CD4-positive, alpha-beta T cell treated with Interleukin-6 for 4 hours (primary cell): Measurements from ENCODE around the gene TMC6.
"Not testable (repeated sequence)": the region's sequence is repeated elsewhere in the genome, so short reads cannot be mapped to it uniquely, and the experiment has no call there.

Experiments used
- DNase-seq: peaks from one replicate; pipeline ENCODE4 v3.0.0-alpha.2; 2020; ENCODE audit warnings: mixed read lengths

TMC6 gene

DNA sequence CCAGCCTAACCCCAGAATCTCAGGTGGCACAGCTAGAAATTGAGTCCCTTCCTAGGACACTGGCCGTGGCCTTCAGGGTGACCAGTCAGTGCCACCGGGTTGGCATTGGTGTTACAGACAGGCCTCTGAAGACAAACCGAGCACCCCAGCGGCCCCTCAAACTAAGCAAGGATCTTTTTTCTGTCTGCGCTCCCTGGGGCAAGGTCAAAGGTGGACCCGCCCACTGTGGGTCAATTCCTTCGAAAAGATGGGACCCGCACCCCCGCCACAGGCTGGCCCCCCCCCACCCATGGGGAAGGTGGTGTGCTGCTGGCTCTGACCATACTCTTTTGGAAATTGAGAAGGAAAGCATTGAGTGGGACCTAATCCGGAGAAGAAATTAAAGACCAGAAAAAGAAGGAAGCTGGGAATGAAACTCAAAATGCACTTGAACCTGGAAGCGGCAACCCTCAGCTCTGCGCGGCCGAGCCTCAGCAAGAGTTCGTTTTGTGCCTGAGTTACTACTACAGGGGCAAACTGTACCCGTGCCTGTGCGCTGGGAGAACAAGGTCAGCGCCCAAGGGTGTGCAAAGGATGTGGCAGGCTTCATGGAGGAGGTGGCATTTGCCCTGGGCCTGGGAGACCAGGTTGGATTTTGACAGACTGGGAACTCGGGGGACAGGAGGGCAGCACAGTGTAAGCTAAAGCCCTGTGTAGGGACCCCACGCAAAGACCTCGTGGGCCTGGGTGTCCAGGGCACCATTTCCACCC is 20.4 kb downstream of the TMC6 start:
- DNase-seq, result no peak

DNA sequence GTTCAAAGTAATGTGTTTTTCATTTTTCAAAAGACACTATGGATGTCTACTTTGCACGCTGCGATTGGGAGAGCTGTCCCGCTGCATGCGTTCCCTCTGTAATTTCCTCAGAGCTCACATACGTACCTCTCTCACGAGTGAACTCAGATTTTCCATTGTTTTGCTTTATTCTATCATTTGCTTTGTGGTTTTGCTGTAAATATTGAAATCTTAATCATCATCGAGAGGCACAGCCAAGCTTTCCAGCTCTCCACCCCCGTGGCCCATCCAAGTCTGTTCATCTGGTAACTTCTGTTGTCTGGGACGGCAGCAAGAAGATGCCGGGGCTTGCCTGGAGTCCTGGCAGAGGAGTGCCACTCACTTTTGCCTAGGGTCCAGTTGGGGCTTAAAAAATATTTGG is 21.1 kb downstream of the TMC6 start:
- DNase-seq, result no peak

DNA sequence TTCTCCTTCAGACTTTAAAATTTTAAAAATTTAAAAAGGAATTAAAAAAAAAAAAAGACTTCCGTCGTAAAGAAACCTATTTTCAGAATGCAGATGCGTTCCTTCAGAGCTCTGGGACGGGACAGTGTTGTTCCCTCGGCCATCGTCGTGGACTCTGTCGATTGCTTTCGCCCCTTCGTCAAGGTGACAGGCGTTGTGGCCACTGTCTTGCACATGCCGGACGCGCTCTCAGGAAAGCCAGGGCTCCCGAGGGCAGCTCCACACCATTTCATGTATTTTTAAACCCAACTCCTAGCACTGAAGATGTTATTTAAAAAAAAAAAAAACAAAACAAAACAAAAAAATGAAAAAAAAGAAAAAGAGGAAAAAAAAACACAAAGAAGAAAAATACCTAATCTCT is 22.3 kb downstream of the TMC6 start:
- no peak for DNase-seq

DNA sequence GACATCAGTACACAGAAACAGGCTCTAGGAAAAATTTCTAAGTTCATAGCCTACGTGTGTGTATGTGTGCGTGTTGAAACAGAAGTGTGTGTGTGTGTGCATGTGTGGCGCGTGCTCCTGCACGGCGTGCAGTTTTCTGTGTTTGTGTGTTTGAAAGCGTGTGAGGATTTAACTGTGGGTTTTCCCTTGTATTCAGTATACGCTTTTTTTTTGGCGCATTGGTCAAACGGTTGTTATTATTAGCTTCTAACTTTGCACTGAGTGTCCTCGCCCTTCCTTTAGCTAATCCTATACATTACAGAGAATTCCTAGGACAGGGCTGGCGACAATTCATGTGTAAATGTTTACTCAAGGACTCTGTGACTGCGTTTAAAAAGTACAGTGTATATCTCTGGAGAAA is 23.0 kb downstream of the TMC6 start:
- DNase-seq, result no peak

DNA sequence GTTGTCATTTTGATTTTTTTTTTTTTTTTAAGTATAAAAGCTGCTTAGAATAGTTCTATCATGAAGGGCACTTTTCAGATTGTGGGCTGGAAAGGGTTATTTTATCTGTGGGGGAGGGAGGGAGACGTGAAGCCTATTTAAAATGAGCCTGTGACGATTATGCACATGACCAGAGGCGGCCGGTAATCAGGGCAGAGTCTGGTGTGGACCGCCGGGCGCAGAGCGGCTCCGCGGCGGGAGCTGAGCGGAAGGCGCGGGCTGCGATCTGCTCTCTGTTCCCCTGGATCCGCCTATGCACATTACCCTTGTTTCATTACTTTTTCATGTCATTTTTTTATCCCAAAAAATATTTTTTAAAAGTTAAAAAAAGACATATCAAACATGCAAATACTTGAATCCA is 23.5 kb downstream of the TMC6 start:
- no peak for DNase-seq

DNA sequence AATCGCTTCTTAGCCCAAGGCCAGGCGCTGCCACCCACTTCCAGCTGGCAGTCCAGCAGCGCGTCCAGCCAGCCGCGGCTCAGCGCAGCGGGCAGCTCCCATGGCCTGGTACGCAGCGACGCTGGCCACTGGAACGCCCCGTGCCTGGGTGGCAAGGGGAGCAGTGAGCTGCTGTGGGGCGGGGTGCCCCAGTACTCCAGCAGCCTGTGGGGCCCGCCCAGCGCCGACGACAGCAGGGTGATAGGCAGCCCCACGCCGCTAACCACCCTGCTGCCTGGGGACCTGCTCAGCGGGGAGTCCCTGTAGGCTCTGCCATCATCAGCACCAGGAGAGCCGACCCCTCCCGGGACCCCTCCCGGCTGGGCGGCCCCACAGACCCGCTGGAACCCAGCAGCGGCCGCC is 24.0 kb downstream of the TMC6 start:
- no peak for DNase-seq

DNA sequence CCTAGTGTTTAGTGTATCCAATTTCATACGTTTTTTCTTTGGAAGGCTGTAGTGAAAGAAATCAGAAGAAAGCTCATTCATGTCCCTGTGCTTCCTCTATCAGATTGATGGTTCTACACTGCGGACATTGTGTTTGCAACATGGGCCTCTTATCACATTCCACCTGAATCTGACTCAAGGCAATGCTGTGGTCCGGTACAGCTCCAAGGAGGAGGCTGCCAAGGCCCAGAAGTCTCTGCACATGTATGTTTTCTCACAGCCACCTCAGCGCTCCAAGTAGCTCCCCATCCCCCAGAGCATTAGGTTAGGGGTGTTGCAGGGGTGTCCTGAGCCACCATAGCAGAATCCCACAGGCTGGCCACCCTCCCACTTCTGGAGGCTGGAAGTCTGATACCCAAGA is 25.2 kb downstream of the TMC6 start:
- no peak for DNase-seq

DNA sequence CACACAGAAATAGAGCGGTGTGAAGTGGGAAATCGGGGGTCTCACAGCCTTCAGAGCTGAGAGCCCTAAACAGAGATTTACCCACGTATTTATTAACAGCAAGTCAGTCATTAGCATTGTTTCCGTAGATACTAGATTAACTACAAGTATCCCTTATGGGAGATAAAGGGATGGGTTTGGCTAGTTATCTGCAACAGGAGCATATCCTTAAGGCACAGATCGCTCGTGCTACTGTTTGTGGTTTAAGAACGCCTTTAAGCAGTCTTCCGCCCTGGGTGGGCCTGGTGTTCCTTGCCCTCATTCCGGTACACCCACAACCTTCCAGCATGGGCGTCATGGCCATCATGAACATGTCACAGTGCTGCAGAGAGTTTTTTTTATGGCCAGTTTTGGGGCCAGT is 27.0 kb downstream of the TMC6 start:
- DNase-seq, result no peak

DNA sequence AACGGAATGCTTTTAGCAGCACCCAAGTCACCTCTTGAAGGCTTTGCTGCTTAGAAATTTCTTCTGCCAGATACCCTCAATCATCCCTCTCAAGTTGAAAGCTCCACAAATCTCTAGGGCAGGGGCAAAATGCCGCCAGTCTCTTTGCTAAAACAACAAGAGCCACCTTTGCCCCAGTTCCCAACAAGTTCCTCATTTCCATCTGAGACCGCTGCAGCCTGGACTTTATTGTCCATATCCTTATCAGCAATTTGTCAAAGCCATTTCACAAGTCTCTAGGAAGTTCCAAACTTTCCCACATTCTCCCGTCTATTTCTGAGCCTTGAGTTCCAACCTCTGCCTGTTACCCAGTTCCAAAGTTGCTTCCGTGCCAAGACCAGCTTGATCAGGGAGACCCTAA is 27.4 kb downstream of the TMC6 start:
- no peak for DNase-seq

DNA sequence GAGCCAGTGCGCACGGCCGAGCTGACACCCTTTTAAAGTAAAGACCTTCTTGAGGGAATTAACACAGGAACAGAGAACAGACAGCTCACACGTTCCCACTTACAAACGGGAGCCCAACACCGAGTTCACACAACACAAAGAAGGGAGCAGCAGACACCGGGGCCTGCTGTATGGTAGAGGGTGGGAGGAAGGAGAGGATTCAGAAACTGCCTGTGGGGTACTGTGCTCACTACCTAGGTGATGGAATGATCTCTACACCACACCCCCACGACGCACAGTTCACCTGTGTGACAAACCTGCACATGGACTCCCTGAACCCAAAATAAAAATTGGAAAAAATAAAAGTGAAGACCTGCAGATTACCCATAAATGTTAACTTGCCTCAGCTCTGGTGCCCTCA is 32.5 kb downstream of the TMC6 start:
- DNase-seq, result no peak

DNA sequence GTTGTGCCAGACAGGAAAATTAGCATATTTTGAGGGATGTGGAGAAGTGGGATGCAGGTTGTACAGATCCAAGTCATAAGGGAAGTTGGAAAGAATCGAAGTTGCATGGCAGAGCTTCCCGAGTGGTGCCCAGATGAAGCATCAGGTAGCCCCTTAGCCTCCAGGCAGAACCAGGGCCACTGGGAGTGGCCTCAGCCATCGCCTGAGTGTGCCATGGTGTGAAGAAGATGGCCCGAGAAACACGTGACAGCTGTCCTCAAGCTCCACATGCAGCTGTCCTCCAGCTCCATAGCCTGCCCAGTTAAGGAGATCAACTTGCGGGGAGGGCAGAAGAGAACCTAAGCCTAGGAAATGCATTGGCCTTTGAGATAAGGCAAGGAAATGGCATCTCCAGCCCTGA is 33.5 kb downstream of the TMC6 start:
- DNase-seq, result no peak

DNA sequence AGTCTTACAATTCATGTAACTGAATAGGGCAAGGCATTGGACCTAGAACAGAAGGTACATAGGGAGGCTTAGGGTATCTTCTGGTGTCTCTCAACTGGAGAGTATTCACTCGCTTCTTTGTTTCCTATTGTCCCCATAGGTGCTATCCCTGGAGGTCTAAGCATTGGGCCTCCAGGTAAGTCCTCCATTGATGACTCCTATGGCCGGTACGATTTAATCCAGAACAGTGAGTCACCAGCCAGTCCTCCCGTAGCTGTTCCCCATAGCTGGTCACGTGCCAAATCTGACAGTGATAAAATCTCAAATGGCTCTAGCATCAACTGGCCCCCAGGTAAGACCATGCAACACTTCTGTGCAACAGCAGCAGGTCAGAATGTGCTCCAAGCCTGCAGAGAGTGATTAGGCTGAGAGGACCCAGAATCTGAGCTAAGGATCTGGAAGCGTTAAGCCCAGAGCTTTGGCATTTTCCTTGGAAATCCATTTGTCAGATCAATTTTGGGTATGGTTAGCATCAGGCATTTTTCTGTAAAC is 35.7 kb downstream of the TMC6 start:
- no peak for DNase-seq

DNA sequence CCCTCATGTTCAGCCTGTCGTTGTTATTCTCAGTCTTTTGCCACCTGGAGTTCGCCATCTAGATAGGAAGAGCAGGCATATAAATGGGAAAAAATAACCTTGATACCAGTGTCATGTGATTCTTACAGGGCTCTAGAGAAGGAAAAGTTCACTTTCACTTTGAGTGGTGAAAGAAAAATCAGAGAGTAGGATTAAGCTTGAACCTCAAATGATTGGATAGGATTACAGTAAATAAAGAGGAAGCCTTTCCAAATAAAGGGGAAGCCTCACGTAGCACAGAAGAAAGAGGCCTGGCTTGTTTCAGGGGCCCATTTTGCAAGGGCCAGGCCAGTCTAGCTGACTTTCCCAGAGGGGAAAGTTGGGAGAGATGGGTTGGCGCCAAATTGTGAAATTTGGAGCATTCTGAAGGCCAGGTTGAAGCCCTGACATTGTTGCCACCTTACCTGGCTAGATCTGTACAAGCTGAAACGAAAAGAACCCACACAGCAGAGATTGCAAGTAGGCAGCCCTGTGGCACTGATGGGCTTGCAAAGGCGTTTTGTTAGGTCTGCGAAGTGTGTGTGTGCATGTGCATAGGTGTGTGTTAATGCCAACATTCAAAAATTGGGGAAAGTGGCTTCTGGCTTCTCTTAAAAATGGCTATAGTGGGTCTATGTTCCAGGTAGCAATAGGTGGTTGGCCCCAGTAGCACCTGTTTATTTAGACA is 38.8 kb downstream of the TMC6 start:
- no peak for DNase-seq

DNA sequence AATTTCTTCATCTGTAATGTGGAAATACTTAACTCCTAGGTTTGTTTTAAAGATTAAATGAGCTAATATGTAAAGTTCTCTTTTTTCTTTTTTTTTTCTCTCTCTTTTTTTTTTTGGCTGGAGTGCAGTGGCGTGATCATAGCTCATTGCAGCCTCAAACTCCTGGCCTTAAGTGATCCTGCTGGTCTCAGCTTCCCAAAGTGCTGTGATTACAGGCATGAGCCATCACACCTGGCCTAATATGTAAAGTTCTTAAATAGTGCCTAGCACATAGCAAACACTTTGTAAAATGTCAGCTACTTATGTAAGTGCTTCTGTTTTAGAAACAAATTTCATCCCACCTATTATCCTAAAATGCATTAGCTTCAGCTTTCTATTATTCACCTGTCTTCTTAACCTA is 40.0 kb downstream of the TMC6 start:
- no peak for DNase-seq

DNA sequence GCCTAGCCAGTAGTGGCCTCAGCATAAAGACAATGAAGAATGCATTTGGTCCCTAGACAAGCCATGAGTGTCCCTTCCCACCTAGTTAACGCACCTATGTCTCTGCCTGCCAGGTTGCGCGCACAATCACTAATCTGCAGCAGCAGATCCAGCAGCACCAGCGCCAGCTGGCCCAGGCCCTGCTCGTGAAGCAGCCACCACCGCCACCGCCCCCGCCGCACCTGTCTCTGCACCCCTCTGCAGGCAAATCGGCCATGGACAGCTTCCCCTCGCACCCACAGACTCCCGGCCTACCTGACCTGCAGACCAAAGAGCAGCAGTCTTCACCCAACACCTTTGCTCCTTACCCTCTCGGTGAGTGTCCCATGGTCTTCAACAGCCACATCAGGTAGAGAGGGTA is 41.8 kb downstream of the TMC6 start:
- DNase-seq, result no peak

DNA sequence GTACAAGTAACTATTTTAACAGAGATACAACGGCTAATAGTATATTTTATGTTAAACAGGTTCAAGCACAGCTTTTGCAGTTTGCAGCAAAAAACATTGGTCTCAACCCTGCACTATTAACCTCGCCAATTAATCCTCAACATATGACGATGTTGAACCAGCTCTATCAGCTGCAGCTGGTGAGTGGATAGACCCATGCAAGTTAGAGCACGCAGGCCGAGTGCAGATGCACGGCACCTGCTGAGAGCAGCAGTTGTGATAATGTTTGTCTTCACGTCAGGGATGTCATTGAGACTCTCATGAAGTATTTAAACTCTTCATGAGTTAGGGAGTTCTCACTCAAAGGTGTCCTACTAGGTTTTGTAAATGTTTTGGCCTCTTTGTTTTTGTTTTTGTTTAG is 45.6 kb downstream of the TMC6 start:
- DNase-seq, result no peak

DNA sequence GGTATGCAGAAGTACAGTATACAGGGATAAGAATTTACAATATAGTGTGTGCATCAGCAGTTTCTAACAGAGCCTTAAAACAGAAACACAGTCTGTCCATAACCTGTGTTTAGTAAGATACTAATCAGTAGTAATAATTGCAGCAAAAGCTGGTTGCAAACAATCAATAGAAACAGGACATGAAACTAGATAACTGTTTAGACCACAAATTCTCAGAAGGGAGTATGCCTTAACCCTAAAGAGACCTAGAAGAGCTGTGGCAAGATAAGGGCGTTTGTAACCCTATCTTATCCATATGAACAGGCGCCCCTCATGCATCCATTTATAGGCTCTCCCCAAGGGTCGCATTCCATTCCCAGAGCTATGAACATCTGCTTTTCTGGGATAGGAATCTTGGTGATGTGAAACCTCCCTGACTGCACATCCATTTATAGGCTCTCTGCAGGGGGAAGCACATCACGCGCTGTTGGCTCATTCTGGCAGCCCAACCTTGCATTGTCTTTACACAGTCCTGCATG is 46.1 kb downstream of the TMC6 start:
- DNase-seq, result not testable (repeated sequence)

DNA sequence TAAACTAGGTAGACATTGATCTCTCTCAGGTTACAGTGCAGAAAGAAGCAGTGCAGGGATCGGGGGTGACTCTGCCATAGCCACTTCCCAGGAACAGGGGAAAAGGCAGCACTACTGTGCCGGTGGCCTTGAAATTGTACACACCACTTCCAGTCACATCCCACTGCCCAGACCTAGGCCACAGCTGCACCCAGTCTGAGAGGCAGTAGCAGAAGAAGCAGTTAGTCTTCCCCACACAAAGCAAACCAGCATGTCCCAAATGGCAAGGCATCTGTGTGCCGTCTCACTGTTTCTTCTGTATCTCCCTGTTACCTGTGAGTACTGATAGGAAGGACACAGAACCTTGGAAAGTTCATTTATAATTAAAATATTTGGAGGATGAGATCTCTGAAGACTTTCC is 47.0 kb downstream of the TMC6 start:
- DNase-seq, result no peak

DNA sequence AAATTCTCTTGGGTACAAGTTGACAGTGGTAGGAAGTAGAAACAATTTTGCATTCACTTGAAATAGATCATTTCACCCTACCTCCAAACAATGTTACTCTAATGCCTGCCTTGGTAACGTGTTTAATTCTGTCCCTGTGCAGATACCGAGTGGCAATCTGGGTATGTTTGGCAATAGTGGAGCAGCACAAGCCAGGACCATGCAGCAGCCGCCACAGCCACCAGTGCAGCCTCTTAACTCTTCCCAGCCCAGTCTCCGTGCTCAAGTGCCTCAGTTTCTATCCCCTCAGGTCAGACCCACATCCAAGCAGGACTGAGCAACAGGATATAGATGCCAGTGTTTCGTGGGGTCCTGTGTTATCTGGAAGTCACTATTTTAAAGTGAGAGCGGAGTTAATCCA is 49.3 kb downstream of the TMC6 start:
- no peak for DNase-seq

DNA sequence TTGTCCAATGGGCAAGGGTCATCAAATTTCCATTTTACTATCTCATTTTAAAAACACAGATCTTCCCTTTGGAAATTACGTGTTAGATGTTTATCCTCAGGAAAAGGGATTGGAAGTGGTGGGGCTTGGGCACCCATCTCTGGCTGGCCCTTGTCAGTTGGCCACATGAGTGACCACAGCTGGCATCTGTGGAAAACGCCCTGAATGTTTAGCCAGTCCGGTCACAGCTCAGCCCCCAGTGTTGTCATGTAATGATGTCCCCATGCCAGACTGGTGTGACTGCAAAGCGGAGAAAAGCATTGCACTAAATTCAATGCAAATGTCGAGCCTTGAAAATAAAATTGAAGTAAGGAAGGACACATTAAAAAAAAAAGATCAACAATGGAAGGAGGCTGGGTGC is 53.0 kb downstream of the TMC6 start:
- DNase-seq, result no peak

DNA sequence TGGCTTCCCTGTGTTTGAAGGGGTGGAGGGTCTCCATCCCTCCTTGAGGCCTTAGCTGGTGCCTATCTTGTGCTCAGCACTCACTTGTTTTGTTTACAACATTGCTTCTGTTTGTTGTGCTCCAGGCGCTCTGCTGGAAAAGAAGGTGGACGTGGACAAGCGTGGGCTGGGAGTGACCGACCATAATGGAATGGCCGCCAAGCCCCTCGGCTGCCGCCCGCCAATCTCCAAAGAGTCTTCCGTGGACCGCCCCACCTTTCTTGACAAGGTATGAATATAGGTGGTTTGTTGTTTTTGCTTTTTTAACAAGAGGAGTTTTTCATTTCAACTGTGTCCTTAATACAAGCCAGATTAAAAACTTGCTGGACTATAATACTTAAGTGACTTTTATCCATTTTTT is 53.5 kb downstream of the TMC6 start:
- DNase-seq, result no peak

DNA sequence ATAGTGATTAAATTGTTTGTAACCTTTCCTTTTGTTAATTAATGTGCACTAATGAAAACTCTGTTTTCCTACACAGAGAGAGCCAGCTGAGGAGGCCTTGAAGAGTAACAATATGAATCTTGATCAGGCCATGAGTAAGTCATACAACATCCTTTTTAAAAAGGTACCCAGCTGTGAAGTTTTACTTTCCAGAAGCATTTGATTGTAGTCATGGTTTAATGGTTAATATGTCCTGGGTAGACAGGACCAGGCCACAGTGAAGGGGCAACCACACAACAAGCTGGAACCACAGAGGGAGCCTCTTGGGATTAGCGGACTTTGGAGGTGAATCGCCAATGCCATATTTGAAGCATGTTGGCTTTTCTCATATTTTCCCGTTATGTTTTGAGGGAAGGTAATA is 55.6 kb downstream of the TMC6 start:
- no peak for DNase-seq

DNA sequence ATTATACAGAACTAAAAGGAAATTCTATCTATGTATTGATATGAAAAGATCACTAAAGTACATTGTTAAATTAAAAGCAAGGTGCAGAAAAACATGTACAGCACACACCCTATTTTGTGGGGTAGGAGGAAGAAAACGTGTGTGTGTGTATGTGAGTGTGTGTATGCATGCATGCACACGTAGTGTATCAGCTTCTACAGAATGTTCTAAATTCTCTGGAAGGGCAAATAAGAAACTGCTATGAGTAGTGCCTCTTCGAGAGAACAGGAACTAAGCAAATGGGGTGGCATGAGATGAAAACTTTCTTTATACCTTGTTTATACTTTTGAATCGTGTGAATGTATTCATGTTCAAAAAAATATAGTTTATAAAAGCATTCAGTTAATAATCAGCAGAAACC is 58.9 kb downstream of the TMC6 start:
- DNase-seq, result no peak

DNA sequence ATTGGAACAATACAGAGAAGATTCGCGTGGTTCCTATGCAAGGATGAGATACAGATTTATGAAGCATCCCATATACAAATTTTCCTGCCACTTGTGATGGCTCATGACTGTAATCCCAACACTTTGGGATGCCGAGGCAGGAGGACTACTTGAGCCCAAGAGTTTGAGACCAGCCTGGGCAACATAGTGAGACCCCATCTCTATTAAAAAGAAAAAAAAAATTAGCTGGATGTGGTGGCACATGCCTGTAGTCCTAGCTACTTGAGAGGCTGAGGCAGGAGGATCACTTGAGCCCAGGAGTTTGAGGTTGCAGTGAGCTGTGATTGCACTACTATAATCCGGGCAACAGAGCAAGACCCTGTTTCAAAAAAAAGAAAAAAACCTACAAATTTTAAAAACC is 61.6 kb downstream of the TMC6 start:
- not testable (repeated sequence) for DNase-seq
